Left ventricle myocardium inferior (tissue), 1 donor: ENCODE results near the gene GRM8. TPM values are rescaled to one million over a fixed set of nuclear protein-coding genes. Genes with fewer than 3 reads are reported as not detected.

ENCODE experiments used
- DNase-seq: peaks from one replicate; pipeline ENCODE4 v3.0.0-alpha.2; 2020
- H3K27ac ChIP-seq: fragments of 200-600 bp; replicated peaks from 2 replicates; pipeline ENCODE4 v1.8.0; 2021
- H3K27me3 ChIP-seq: fragments of 200-600 bp; 2 replicates; pipeline ENCODE4 v1.8.0; 2021; ENCODE audit warnings: low read depth
- H3K36me3 ChIP-seq: fragments of 200-600 bp; 2 replicates; pipeline ENCODE4 v1.8.0; 2021
- H3K4me1 ChIP-seq: fragments of 200-600 bp; 2 replicates; pipeline ENCODE4 v1.8.0; 2021
- H3K4me3 ChIP-seq: fragments of 200-600 bp; 2 replicates; pipeline ENCODE4 v1.8.0; 2021; ENCODE audit warnings: mild to moderate bottlenecking, moderate library complexity
- H3K9me3 ChIP-seq: fragments of 200-600 bp; replicated peaks from 2 replicates; pipeline ENCODE4 v1.8.0; 2021
- intact Hi-C: fragments of 100-400 bp; cut with micrococcal nuclease; formaldehyde crosslinking; loops from one replicate; pipeline ENCODE4 v1.11.0; 2022
- total RNA-seq: library from RNA; stranded (reverse); fragmentation: NEBNext Ultra II Directional; extraction: Animal tissue kit (Norgen Biotek cat#: 25700); gene quantifications from one replicate; pipeline ENCODE4 v1.2.1, GENCODE V29; 2021
- TF ChIP-seq, protein P1 (sequence below): fragments of 200-600 bp; IDR thresholded peaks from 2 replicates; pipeline ENCODE4 v1.8.0; 2021; ENCODE audit warnings: antibody characterized with exemption, mild to moderate bottlenecking, borderline replicate concordance
- donor health status: DM: no; HTN: yes; CAD: no; lungs with severe emphysema.

Gene GRM8
- total RNA-seq, 1 donor from 2014 or later, result 0.69 TPM

DNA sequence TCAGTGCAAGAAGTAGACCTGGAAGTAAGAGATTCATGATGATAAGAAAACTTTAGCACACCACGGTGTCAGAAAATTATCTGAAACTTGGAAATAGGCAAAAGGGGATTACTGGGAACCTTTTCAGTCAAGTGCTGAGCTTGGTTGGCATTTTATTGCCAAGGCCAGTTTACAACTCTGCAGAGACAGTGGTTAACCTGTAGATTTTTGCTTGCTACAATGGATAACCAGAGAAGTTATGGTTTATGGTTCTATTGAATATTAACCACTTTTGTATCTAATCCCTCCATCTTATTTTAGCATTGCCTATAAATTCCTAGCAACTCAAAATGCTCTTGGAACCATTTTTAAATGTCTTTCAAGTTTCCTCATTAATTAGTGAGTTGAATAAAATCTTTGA is 13.3 kb upstream of the GRM8 start:
- Histone ChIP-seq H3K4me1 (no peaks in the 10 kb centered on the region), H3K36me3 (no peaks in the 10 kb centered on the region), H3K27me3 (peaks cover 76% of the 10 kb centered on the region), H3K27ac (no peak overlapping the region), H3K4me3 (no peak overlapping the region), H3K9me3 (no peaks in the 10 kb centered on the region)
- intact Hi-C loops, result no loop called here
- TF ChIP-seq, protein P1, sequence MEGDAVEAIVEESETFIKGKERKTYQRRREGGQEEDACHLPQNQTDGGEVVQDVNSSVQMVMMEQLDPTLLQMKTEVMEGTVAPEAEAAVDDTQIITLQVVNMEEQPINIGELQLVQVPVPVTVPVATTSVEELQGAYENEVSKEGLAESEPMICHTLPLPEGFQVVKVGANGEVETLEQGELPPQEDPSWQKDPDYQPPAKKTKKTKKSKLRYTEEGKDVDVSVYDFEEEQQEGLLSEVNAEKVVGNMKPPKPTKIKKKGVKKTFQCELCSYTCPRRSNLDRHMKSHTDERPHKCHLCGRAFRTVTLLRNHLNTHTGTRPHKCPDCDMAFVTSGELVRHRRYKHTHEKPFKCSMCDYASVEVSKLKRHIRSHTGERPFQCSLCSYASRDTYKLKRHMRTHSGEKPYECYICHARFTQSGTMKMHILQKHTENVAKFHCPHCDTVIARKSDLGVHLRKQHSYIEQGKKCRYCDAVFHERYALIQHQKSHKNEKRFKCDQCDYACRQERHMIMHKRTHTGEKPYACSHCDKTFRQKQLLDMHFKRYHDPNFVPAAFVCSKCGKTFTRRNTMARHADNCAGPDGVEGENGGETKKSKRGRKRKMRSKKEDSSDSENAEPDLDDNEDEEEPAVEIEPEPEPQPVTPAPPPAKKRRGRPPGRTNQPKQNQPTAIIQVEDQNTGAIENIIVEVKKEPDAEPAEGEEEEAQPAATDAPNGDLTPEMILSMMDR, result no peak
- no peak for DNase-seq

DNA sequence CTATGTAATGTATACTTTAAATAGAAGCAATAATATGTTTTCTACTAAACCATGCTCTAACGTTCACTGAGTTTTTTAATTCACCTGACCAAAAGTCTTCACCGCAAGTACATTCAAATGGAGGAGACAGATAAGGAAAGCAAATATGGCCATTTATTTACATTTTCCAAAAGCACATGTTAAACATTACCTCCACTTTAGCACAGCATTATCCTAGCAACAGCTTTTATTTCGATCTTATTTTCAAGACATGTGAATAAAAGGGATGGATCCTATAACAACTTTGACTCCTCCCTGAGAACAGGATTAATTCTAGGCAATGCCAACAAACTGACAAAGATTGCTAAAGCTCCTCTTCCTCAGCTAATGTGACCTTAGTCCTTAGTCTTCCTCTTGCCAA is 11.5 kb upstream of the GRM8 start:
- peaks cover 72% of the 10 kb centered on the region for H3K27me3 ChIP-seq
- H3K36me3 ChIP-seq, result no peaks in the 10 kb centered on the region
- H3K27ac ChIP-seq, result no peak overlapping the region
- H3K4me1 ChIP-seq, result no peaks in the 10 kb centered on the region
- intact Hi-C loops, result no loop called here
- DNase-seq, result no peak
- TF ChIP-seq, protein P1, result no peak
- H3K4me3 ChIP-seq, result no peak overlapping the region
- no peaks in the 10 kb centered on the region for H3K9me3 ChIP-seq

DNA sequence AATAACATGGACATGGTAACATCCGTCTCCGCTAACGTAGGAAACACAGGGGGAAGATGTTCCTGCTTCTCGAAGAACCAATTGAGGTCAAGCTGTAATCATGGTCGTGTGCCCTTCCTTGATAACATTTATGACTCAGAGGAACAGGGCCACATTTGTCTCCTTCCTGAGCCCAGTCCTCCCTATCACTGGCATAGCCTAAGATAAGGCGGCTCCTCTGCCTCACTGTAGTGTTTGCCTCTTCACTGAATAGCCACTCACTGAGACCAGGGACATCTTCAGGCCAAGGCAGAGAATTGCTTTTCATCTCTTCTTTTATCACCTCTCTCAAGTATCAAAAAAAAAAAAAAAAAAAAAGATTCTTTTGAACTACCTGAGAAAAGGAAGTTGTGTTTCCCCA is 5.4 kb upstream of the GRM8 start:
- Histone ChIP-seq H3K4me1 (peaks cover 9% of the 10 kb centered on the region), H3K4me3 (no peak overlapping the region), H3K36me3 (no peaks in the 10 kb centered on the region), H3K9me3 (no peaks in the 10 kb centered on the region), H3K27ac (no peak overlapping the region), H3K27me3 (peaks cover 82% of the 10 kb centered on the region)
- DNase-seq, result no peak
- TF ChIP-seq, protein P1, result no peak
- intact Hi-C loops, result no loop called here

DNA sequence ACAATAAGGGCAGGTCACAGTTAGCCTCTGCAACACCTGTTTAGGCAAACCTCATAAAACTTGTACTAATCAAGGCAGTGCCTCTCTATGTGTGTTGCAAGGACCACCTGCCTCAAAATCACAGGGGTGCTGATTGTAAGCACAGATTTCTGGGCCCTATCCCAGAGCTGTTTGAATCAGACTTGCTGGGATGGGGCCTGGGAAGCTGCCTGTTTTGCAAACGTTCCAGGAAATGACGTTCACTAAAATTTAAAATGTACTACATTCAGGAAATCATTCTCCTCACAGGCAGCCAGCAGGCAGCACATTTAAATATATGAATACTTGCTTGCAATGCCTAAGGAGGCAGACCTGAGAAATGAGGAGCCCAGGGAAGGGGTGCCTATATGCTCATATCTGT is 4.3 kb upstream of the GRM8 start:
- peaks cover 19% of the 10 kb centered on the region for H3K4me1 ChIP-seq
- no peak overlapping the region for H3K27ac ChIP-seq
- H3K27me3 ChIP-seq, result peaks cover 87% of the 10 kb centered on the region
- DNase-seq, result no peak
- intact Hi-C loops, result no loop called here
- H3K36me3 ChIP-seq, result no peaks in the 10 kb centered on the region
- H3K4me3 ChIP-seq, result no peak overlapping the region
- no peaks in the 10 kb centered on the region for H3K9me3 ChIP-seq
- TF ChIP-seq, protein P1, result no peak

DNA sequence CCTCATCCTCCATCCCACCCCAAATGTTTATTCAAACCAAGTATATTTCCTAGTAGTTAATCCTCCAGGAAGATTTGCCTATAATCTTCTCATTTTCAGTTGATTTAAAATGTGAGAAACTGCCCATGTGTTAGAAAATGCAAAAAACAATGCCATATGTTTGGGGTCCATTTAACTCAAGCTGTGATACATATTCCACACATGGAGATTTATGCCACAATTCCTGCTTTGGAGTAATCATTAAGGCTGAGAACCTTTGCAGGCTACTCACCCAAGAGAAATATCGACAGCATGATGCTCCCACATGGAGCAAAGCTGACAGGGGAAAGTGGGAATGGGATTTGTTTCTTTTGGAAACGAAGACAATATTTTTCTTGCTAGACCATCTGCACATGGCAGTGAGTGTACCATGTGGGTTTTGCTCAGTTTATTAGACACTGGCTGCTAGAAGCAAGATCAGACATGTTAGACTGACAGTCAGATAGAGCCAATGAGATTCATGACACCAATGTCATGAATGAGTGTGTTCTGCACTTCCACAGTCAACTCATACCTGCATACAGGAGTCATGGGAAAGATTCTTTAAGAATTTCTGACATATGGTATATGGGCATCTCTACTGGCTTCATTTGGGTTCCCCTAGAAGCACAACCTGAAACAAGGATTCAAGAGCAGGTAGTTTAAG is 3.4 kb upstream of the GRM8 start:
- Histone ChIP-seq H3K27me3 (peaks cover 87% of the 10 kb centered on the region), H3K36me3 (no peaks in the 10 kb centered on the region), H3K4me3 (no peak overlapping the region), H3K27ac (no peak overlapping the region), H3K9me3 (no peaks in the 10 kb centered on the region), H3K4me1 (peaks cover 28% of the 10 kb centered on the region)
- no peak for DNase-seq
- TF ChIP-seq, protein P1, result no peak
- intact Hi-C loops, result no loop called here
